ENCODE measurements around the gene PRSS23. TPM values are rescaled to one million over a fixed set of nuclear protein-coding genes. Genes with fewer than 3 reads are reported as not detected.

Gene PRSS23
- total RNA-seq, 4 donors from 2014 or later = 34.5 to 87.2 (median 68.8) TPM

DNA sequence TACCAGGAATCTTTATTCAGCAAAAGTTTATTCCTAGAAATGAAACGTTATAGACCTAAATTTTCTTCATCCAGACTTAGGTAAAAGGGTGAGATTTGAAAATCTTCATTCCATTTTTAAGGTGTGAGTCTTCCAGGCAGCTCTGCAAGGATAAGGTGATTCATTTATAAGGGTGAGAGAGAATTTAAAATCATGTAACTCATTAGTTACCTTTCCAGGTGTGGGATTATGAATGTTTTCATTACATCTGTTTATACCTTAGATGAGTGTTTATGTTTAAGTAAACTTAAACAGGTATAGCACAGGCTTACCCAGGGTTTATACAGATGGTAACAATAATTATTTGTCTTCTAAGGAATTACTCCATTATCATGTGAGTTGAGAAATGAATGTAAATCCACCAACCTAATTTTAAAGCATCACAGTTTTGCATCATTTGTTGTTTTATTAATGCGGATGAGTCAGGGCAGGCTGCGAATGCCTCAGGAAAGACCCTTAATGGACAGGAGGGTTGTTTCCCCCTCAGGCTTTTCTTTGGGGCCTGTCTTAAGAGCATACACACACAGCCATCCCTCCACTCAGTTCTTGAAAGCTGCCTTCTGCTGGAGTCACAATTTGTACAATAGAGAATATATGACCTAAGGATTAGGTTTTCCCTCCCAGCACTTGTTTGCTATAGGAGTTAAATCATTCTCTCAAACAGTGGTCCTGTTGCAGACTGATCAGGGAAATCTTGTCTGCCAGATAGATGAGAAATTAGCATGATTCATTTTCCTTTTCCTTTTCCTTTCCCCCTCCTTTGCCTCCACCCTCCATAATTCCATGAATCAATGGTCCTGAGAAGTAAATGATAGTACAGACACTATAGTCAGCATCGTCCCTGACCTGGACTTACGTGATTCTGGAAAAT lies 3.0 kb downstream of the PRSS23 start:
- Histone ChIP-seq H3K4me1 (peaks cover 3 to 54% (median 24%) of the 10 kb centered on the region in 3 donors), H3K27me3 (no peaks in the 10 kb centered on the region), H3K9me3 (no peaks in the 10 kb centered on the region), H3K36me3 (peaks cover 0 to 12% of the 10 kb centered on the region in 2 donors), H3K27ac (peak overlapping the region in 1 of 4 donors; percentile 9), H3K4me3 (no peak overlapping the region)
- ATAC-seq = no peak
- no peak for TF ChIP-seq EP300 (IDR thresholded peaks at IDR 0.05)
- no peak for TF ChIP-seq POLR2AphosphoS5 (IDR thresholded peaks at IDR 0.05)
- TF ChIP-seq, protein P1, sequence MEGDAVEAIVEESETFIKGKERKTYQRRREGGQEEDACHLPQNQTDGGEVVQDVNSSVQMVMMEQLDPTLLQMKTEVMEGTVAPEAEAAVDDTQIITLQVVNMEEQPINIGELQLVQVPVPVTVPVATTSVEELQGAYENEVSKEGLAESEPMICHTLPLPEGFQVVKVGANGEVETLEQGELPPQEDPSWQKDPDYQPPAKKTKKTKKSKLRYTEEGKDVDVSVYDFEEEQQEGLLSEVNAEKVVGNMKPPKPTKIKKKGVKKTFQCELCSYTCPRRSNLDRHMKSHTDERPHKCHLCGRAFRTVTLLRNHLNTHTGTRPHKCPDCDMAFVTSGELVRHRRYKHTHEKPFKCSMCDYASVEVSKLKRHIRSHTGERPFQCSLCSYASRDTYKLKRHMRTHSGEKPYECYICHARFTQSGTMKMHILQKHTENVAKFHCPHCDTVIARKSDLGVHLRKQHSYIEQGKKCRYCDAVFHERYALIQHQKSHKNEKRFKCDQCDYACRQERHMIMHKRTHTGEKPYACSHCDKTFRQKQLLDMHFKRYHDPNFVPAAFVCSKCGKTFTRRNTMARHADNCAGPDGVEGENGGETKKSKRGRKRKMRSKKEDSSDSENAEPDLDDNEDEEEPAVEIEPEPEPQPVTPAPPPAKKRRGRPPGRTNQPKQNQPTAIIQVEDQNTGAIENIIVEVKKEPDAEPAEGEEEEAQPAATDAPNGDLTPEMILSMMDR (IDR thresholded peaks at IDR 0.05) = no peak
- TF ChIP-seq POLR2A (IDR thresholded peaks at IDR 0.05) = no peak
- WGBS, 2 donors (ENCODE audit: low coverage in 1 of 2) = 40 to 50% methylated on average over 3 to 5 of the region's 5 CpGs

DNA sequence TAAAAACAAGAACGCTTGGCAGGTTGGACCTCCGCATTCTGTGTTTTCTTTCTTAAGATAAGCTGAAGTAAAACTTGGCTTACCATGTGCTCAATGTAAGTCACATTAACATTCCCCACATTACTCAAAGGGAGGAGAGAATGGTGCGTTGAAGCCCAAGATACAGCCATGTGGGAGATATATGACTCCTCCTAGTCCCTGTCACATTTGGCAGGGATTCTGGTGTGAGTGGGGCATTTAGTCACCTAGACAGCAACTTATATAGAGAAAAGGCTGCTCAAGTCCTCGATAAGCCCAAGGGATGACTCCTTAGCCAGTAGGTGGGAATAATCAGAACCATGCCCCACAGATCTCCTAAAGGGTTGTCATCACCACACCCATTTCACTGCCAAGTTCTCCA lies 4.6 kb downstream of the PRSS23 start:
- peaks cover 0 to 15% of the 10 kb centered on the region in 2 donors for H3K36me3 ChIP-seq
- 56 to 93% methylated on average over 4 of the region's 4 CpGs for WGBS, 2 donors (ENCODE audit: low coverage in 1 of 2)
- ATAC-seq = no peak
- H3K4me3 ChIP-seq = no peak overlapping the region
- TF ChIP-seq EP300 (IDR thresholded peaks at IDR 0.05) (no peak), POLR2AphosphoS5 (IDR thresholded peaks at IDR 0.05) (no peak), POLR2A (IDR thresholded peaks at IDR 0.05) (no peak)
- TF ChIP-seq, protein P1 (IDR thresholded peaks at IDR 0.05) = no peak
- peaks cover 3 to 49% (median 20%) of the 10 kb centered on the region in 3 donors for H3K4me1 ChIP-seq
- peak overlapping the region in 1 of 4 donors; percentile 10 for H3K27ac ChIP-seq
- H3K9me3 ChIP-seq = no peaks in the 10 kb centered on the region
- H3K27me3 ChIP-seq = no peaks in the 10 kb centered on the region

- no peak overlapping the region for H3K4me3 ChIP-seq
- H3K4me1 ChIP-seq = peaks cover 3 to 44% (median 19%) of the 10 kb centered on the region in 3 donors
- no peaks in the 10 kb centered on the region for H3K9me3 ChIP-seq
- WGBS, 2 donors (ENCODE audit: low coverage in 1 of 2) = 58 to 76% methylated on average over 2 of the region's 2 CpGs
- H3K36me3 ChIP-seq = peaks cover 0 to 15% of the 10 kb centered on the region in 2 donors
- no peaks in the 10 kb centered on the region for H3K27me3 ChIP-seq
- peak overlapping the region in 1 of 4 donors; percentile 10 for H3K27ac ChIP-seq
- no peak for TF ChIP-seq EP300 (IDR thresholded peaks at IDR 0.05)
- TF ChIP-seq, protein P1 (IDR thresholded peaks at IDR 0.05) = no peak
- TF ChIP-seq POLR2AphosphoS5 (IDR thresholded peaks at IDR 0.05) = no peak
- no peak for TF ChIP-seq POLR2A (IDR thresholded peaks at IDR 0.05)
- ATAC-seq = peak; percentile 51
Measured at GRCh38 chr11:86805873-86806310, 5.5 kb downstream of the PRSS23 start.

- Histone ChIP-seq H3K27ac (no peak overlapping the region), H3K27me3 (no peaks in the 10 kb centered on the region), H3K4me1 (peaks cover 0 to 34% (median 10%) of the 10 kb centered on the region in 3 donors), H3K4me3 (no peak overlapping the region), H3K9me3 (no peaks in the 10 kb centered on the region), H3K36me3 (peaks cover 0 to 15% of the 10 kb centered on the region in 2 donors)
- TF ChIP-seq, protein P1 (IDR thresholded peaks at IDR 0.05) = no peak
- TF ChIP-seq POLR2A (IDR thresholded peaks at IDR 0.05) = no peak
- TF ChIP-seq POLR2AphosphoS5 (IDR thresholded peaks at IDR 0.05) = no peak
- TF ChIP-seq EP300 (IDR thresholded peaks at IDR 0.05) = no peak
- 87 to 95% methylated on average over 3 of the region's 3 CpGs for WGBS, 2 donors (ENCODE audit: low coverage in 1 of 2)
- ATAC-seq = no peak
Measured at GRCh38 chr11:86806903-86807302, 6.6 kb downstream of the PRSS23 start.
